HG03521 (cell line): ENCODE measurements around the gene PARD3.

ENCODE experiments used
- ATAC-seq: cut with Tn5 transposase; IDR thresholded peaks from one replicate; pipeline ENCODE4 v1.9.1; 2021; ENCODE audit warnings: mild to moderate bottlenecking, moderate library complexity; ENCODE audit not compliant: unreplicated experiment

Gene PARD3

DNA sequence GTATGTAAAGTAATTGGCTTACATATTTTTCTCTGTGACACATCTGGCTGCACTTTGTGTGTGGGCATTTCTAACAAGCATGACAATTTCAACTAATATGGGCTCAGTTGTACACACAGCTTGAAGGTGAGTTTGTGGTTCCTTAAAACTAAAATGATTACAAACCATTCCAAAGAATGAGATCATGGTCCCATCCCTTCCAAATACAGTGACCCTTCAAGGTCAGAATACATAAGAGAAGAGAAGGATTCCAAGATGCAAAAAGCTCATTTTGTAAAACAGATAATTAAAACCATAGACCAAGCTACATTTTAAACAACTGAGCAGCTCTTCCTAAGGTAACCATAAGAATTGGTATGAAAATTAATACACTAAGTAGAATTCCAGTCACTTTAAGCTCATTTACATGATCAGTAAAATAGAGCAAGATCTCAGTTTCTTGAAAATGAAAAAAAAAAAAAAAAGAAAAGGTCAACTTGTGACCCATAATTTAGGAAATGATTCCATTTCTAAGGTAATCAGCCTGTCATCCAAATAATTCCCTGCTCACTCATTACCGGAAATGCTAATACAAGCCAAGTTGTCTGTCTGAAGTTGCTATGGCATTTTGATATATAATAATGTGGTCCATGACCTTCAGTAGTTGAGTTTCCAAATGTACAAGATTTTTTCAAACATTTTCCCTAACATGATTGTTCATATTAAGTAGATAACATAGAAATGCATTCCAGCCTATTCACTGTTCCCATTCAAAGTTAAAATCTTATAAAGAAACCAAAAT, 688.5 kb downstream of the PARD3 start:
- no peak for ATAC-seq

DNA sequence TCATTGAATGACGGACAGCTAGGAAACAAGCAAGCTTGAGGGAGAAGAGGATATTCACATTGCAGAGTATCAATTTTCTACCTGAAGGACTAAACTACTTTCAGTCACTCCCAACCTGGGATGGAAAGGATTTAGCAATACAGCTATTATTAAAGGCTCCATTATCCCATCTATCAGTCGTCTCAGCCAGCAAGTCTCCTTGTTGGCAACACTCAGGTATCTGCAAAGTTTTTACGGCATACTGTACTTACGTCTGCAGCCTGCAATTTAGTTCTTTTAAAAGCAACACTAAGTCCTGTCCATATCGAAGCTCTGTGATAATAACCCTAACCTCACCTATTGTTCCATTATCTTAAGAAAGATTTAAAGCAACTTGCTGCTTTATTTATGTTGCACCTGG, 689.4 kb downstream of the PARD3 start:
- ATAC-seq = no peak

DNA sequence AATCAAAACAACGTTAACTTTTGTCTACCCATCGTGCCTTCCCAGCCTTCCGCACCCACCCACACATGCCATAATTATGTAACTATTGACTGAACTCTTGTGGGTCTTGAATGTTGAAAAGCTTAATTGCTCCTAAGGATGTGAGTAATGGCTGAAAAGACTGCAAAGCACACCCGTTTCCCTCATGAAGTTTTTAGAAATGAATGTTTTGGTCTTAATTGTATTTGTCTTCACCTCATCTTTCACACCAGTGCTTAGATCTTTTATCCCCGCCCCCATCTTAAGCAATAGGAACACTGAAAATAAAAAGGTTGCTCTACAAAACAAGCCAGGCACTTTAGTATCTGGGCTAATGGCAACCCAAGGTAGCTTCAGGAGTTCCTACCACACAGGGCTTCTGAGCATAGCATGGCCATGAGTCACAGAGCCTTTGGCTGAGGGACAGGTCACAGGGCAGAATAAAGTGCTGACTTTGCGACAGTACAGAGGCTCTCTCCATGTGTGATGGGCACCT, 690.5 kb downstream of the PARD3 start:
- ATAC-seq = no peak

DNA sequence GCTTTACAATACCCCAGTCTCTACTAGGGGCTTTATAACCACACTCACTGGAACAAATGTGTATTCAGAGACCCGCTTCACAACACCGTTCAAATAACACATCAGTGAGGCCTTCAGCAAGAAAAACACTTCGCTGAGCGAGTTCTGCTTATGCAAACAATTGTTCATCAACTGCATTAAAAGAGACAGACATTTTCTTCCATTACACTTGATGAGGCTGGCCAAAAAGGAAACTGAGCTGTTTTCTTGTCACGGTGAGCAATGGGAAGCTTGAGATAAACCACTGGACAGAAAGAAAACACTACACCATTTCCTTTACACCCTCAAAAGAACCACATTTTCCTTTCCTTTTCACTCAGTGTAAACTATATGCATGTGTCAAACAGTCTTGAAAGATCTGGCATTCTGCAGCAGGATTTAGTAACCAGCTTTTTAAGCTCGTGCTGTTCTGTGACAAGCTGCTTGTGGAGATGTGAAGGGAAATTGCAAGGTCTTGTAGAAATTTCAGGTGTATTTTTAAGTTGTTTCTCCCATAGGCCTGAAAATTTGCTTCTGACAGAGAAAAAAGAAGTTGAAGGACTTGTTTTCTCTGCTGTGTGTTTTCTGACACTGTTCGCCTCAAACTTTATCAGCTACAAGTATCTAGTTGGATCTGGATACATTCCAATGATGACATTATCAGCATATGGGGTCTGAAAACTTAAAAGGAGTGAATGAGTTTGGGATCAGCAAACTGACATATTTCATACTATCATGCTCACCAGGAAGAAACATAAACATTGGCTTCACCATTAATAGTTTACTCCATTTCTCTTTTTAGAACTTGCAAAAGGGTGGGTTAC, 693.1 kb downstream of the PARD3 start:
- ATAC-seq = no peak

DNA sequence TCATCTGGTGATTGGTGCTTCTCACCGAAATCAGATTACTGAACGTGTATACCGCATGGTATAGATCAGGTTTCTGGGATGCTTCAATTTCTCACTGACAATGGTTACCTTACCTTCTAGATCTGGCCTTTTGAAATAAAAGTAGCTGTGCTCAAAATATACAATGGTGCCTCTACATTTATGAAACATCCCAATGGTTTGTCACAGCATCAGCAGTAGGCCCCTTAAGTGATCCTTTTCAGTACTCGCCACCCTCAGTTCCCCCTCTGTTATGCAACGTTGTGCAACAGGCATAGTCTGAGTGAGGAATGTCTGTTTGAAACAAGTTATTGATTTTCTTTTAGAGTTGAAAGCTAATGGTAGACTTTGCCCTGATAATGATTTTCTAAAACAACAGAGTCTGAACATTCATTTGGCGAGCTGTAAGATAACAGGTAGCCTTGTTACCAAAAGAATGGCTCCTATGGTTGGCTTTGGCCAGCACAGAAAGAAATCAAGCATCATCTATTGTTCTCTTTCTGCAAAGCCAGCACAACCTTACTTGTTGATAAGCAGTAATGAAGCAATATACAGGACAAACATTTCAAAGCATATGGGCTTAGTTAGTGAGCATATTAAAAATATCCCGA, 693.9 kb downstream of the PARD3 start:
- ATAC-seq = no peak

DNA sequence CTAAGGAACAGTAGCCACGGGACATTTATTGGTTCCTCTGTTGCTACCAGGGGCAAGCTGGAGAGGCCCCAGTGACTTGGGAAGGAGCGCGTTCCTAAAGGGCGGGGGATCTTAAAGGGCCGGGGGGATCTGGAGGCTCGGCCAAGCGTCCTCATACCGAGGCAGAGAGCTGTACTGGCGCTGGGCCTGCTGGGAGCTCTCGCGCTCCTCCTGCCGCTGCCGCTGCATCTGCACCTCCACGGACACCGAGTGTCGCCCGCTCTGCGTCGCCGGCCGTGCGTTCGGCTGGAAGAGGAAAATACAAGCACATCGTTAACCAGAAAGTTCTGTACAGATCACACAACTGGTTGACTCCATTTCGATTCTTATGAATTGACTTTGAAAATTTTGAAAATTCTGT, 695.6 kb downstream of the PARD3 start:
- ATAC-seq = no peak

DNA sequence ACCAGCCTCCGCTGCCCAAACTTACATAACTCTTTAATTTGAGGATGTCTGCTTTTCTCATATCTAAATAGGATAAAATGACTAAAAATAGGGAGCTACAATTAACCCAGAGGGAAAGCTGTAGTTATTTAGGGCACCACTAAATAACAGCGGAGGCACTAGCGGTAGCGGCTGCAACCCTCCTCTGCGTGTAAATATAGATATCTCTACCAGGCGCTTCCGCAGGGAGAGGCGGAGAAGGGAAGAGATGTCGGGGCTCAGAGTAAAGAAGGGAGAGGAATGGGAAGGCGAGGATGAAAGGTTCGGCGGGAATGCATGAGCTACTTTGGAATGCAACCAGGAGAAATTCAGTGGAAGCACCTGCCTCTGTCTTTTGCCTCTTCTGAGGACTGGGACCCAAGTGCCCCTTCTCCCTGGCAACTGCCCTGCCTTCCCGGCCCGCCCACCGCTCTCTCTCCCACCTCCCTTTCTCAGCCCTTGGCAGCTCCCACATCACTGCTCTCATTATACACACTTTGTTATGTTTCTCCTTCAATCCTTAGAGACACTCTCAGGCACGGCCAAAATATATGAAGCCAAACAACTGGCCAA, 698.3 kb downstream of the PARD3 start:
- ATAC-seq = no peak

DNA sequence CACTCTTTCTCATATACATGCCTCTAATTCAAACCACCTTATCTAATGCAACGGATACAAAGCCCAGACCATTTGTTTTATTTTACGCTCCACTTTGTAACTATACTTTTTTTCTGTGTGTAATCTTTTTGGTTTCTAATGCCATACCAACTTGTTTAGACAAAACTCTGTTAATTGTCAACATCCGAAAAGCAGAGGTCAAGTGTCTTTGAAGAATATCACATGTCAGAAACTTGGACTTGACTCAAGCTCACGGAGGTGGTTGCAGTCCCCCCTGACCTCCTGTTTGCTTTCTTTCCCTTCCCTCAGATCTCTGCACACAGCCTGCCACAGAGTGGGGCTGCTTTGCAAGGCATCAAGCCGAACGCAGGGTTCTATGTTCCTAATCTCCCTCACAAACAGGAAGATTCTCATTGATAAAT, 698.9 kb downstream of the PARD3 start:
- ATAC-seq = no peak

DNA sequence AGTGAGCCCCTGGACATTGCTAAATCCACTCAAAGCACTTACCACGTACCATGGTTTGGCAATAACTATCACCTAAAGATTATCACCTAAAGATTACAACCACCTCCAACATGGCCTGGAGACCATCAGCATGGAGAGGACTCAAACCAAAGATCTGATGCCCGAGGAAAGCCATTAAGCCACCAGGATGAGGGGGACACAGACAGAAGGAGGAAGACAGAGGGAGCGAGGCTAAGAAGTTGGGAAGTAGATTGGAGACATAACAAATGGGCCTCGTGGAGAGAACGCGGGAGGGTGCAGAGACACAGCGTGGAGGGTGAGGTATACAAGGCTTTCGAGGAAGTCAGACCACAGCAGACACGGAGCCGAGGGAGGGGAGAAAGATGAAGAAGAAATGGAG, 700.2 kb downstream of the PARD3 start:
- ATAC-seq = no peak

DNA sequence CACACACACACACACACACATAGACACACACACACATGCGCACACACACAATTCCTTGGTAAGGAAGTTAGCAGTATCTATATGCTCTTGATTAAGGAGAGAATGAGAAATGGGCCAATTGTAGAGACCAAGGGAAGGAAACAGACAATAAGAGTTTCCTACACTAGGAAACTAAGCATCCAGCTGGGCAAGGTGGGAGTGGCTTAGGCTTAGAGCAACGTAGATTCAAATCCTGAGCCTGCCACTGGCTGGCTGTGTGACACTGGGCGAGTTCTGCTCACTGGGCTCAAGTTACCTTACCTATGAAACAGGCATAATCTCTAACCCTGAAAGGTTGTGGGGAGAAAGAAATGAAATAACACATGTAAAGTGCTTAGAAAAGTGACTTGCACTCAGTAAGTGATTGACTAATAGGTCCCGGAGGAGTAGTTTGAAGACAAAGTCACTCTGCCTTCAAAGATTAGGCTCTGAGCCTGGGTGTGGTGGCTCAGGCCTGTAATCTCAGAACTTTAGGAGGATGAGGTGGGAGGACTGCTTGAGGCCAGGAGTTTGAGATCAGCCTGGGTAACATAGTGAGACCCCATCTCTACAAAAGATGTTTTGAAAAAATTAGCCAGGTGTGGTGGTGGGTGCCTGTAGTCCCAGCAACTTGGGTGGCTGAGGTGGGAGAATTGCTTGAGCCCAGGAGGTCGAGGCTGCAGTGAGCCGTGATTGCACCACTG, 701.4 kb downstream of the PARD3 start:
- ATAC-seq = no peak

DNA sequence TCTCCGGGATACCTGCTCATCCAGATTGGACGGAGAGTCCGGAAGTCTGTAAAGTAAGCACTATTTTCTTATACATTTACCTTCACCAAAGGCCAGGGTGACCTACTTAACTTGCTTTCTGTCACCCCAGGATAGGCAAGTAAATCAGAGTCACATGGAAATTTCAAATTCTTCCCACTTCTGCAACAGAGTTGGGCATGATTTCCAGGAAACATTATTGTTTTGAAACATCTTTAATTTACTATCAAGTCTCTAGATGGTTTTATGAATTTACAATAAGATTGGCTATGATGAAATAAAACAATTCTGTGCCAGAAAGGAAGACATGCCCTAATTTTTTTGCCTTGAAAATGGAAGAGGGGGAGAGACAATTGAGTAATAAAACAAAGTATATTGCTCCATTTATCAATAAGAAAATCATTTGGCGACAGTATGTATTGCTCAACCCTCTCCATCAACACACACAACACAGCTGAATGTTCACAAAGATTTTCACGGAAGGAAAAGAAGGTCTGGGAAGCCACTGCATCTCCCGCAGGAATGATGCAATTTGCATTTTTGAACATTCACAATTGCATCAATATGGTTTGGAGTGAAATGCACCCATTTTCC, 702.8 kb downstream of the PARD3 start:
- ATAC-seq = no peak

DNA sequence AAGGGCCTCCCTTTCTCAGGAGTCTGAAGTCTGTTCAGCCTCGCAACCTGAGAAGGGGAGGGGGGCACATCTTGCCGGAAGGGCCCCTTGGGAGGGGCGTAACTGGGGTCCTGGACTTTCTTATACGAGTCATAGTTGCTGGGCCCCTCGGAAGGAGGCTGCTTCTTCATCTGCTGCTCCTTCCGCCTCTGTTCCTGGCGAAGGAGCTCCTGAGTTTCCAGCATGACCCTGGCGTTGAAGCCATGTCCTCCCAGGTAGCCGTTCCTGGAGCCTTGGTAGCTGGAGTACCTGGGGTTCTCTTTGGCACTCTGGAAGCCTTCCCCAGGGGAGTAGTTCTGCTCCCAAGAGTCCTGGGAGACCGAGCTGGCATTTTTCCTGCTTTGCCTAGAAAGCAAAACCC, 703.9 kb downstream of the PARD3 start:
- no peak for ATAC-seq

DNA sequence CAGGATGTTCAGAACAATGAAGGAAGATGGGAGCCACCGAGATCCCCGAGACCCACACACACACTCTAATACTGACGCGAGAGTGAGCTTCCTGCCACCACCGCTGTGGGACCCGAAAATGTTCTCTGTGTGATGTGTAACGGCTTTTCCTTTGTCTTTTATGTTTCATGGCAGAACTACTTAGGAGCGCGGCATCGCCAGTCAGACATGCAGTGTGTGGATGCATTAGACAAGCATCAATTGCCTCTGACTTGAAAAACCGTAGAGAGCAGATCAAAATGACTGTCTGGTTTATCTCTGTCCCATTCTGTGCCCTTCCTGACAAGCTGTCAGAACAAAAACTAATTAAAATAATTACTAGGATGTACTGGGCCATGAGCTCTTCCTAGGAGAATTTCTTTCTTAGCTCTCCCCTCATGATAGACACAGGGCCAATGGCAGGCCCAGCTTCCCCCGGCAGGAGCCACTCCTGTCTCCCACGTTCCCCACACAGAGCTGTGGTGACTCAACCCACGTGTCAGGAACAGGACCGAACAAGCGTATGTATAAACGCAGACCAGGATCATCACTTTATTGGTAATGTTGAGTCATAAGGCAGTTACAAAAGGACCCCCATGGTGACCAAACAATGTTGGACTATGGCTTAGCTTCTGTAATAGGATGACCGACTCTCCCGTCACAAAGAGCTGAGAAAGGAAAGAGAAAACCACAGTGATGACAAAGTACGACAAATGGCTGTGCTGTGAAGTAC, 705.0 kb downstream of the PARD3 start:
- no peak for ATAC-seq

DNA sequence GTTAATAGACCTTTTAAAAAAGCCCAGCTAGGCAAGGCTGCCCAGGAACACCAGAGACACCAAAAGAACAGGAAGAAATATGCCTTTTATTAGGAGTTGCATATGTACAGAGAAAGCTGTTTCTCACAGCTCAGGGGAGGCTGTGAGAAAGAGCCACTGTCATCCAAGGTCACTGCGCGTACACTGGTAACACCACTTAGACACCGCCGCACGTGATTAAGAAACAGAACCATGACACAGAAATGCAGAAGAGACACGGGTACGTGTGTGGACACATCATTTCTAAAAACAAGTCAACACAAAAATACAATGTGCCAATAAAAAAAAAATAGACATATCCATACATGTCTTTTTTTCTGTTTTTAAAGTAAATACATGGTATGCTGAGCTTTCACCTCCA, 705.6 kb downstream of the PARD3 start:
- no peak for ATAC-seq

DNA sequence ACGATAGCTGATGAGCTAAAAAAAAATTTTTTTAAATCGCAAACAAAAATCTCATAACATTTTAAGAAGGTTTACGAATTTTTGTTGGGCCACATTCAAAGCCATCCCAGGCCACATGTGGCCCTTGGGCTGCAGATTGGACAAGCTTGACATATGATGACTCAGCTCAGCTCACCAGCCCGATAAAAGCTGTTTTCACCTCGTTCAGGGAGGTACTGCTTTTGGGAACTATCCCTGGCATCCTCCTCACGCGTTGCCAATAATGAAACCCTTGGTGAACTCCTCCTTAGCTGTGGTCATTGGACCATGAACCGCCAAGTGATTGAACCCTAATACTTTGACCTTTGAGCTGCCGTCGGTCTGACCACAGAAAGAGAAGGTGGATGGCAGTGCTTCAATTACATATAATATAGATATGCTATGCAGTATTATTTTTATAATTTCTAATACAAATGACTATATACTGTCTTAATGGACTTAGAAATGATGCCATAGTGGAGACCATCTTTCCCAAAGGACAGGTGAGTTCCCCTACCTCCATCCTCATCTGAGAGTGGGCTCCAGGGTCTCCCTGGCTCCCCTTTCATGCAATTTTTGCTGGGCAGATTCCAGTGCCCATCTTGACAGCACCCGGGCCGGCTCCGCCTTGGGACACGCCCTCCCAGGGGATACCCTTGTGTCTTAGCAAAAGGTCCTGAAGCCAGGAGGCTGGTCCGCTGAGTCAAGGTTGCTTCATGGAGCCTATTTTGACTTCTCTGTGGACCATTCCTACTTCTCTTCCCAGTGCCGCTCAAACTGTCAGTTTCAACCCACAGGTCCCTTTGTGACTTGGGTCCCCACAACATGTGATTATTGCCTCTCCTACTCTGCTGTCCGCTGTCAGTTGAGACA, 707.2 kb downstream of the PARD3 start:
- ATAC-seq = no peak

DNA sequence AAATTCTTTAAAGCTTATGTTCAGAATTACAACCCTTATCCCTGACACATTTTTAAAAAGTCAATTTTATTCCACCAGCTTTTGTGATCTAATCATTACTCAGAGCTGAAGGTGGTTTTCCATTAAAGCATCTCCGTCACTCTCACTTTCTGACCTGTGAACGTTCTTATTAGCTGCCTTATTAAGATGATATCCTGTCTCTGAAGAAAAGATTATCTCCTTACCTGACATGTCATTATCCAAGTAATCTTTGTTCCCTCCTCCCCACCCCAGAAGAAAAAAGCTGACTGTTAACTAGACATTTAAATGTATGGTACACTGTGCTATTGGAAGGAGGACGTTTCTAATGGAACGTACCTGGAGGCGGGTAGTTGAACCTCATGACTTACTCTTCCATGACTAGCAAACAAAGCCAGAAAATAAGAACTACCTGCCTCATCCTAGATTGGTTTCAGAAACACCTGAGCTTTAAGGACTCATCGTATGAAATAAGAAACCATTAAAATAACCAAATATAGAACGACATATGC, 708.7 kb downstream of the PARD3 start:
- no peak for ATAC-seq

DNA sequence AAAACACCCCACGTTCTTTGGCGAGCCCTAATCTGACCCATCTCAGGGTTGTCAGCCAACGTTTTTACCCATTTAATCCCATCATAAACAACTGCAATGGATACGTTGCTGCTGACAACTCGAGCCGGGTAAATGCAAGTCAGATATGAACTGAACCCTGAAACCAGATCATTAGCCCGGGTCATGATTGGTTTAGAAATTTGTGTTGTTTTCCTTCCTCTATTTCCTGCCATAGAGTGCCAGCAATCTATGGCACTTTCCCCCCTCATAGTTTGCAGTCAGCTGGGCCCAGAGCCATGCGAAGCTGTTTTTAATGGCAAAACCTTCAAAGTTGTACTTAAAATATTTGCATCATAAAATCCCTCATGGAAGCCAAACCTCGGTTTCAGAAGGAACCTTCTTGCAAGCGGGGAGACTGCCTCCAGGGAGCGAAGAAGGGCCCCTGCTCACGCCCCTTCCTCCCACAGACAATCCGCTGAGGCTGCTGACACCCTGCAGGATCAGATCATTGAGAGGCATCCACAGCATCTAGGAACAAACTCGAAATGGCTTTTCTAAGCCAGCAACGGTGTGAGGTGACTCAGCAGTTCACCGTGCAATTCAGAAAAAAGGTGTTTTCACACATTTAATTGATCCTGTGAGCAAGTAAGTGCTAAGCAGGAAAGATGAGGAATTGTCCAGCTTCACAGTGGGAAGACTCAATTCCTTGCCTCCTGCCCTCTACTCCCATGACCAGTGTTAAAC, 710.1 kb downstream of the PARD3 start:
- ATAC-seq = no peak
